Suprapubic skin (tissue), 4 donors: Measurements from ENCODE around the gene FCRL6.

Experiments
- EP300 ChIP-seq: sonication (generic); formaldehyde crosslinking; IDR thresholded peaks from one replicate; pipeline ENCODE4 v1.6.1; 2017; ENCODE audit warnings: antibody characterized with exemption
- POLR2A ChIP-seq, 2 donors: fragments of 450-650 bp; IDR thresholded peaks; one replicate each; pipeline ENCODE4 v1.6.1; 2017; ENCODE audit warnings: antibody characterized with exemption in 2 of 2, mild to moderate bottlenecking in 2 of 2, moderate library complexity in 2 of 2
- POLR2AphosphoS5 ChIP-seq, 3 donors: sonication (generic); formaldehyde crosslinking; IDR thresholded peaks; one replicate each; pipeline ENCODE4 v1.6.1; 2017; ENCODE audit warnings: antibody characterized with exemption in 3 of 3
- TF ChIP-seq, protein P1 (sequence below), 2 donors: fragments of 200-600 bp in 1 of 2; fragments of 450-650 bp in 1 of 2; sonication (generic) in 1 of 2; IDR thresholded peaks; one replicate each; pipeline ENCODE4 v1.5.1; 2016 to 2019; ENCODE audit warnings: antibody characterized with exemption in 2 of 2, mild to moderate bottlenecking in 1 of 2, moderate library complexity in 1 of 2

DNA sequence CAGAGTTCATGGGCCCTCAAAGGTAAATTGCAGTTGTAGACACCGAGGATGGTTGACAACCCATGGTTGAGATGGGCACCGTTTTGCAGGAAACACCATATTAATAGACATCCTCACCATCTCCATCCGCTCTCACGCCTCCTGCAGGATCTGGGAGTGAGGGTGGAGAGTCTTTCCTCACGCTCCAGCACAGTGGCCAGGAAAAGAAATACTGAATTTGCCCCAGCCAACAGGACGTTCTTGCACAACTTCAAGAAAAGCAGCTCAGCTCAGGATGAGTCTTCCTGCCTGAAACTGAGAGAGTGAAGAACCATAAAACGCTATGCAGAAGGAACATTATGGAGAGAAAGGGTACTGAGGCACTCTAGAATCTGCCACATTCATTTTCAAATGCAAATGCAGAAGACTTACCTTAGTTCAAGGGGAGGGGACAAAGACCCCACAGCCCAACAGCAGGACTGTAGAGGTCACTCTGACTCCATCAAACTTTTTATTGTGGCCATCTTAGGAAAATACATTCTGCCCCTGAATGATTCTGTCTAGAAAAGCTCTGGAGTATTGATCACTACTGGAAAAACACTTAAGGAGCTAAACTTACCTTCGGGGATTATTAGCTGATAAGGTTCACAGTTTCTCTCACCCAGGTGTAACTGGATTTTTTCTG is 33.8 kb downstream of the FCRL6 start:
- TF ChIP-seq POLR2AphosphoS5 (IDR thresholded peaks at IDR 0.05): no peak
- TF ChIP-seq, protein P1, sequence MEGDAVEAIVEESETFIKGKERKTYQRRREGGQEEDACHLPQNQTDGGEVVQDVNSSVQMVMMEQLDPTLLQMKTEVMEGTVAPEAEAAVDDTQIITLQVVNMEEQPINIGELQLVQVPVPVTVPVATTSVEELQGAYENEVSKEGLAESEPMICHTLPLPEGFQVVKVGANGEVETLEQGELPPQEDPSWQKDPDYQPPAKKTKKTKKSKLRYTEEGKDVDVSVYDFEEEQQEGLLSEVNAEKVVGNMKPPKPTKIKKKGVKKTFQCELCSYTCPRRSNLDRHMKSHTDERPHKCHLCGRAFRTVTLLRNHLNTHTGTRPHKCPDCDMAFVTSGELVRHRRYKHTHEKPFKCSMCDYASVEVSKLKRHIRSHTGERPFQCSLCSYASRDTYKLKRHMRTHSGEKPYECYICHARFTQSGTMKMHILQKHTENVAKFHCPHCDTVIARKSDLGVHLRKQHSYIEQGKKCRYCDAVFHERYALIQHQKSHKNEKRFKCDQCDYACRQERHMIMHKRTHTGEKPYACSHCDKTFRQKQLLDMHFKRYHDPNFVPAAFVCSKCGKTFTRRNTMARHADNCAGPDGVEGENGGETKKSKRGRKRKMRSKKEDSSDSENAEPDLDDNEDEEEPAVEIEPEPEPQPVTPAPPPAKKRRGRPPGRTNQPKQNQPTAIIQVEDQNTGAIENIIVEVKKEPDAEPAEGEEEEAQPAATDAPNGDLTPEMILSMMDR (IDR thresholded peaks at IDR 0.05): no peak
- TF ChIP-seq EP300: no peak
- TF ChIP-seq POLR2A (IDR thresholded peaks at IDR 0.05): no peak
